Stimulated activated CD8-positive, alpha-beta memory T cell treated with anti-CD3 and anti-CD28 coated beads, Interleukin-12 subunit alpha, Interleukin-12 subunit beta, amount 100 ng/mL, for 4 hours (primary cell): ENCODE measurements around the gene MIPEP.
"Not testable (repeated sequence)": the region's sequence is repeated elsewhere in the genome, so short reads cannot be mapped to it uniquely, and the experiment has no call there.

Source experiments
- DNase-seq: peaks from one replicate; pipeline ENCODE4 v3.0.0-alpha.2; 2020; ENCODE audit warnings: low read depth

Gene MIPEP

DNA sequence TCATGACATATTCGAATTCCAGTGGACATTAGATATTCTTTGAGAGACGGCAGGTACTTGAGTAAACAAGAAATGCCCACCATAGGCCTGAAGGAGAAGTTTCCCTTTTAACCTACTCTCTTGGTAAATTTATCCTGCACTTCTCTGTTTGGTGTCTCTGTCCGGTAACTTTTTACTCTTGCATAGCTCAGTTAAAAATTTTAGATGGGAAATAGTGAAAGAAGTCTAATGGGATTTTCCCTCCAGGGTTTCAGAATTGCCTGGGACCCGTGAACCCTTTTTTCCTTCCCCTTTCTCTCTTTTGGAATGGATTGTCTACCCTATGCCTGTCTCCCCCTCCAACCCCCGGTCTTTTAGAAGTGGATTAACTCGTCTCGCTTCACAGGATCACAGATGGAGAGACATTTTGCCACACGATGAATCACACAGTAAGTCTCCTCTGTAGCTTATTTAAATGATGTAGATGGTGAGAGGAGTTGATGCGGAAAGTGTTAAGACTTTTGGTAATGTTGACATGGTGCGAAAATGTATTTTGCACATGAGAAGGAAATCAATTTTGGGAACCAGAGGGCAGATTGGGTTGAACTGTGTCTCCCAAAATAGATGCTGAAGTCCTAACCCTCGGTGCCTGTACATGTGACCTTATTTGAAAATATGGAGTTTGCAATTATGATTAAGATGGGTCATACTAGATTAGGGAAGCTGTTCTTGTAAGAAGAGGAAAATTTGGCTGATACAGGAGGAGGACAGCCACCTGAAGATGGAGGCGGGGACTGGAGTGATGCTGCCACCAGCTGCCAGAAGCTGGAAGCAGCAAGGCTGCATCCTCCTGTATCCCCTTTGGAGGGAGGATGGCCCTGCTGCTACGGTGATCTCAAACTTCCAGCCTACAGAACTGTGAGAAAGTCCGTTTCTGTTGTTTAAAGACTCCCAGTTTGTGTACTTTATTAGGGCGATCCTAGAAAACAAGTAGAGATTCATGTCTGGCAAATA lies 711 bp upstream of the MIPEP start:
- no peak for DNase-seq

DNA sequence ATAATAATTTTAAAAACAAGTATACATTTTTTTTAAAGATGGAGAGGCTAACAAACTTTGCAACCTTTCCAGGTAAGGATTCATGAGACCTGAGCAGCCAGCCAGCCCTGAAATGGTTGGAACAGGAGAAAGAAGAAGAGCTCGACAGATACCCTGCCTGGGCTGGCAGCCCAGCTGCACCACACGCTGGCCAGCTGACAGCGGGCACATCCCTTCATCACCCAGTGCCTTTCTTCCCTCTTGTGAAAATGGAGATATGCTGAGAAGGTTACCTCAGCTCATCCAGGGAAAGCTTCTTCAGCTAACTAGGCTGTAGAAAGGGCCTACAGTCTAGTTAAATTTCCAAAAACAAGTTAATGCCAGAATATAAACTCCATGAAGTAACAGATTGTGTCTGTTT lies 4.8 kb downstream of the MIPEP start:
- DNase-seq, result not testable (repeated sequence)

GRCh38 chr13:23883255-23883654 lies 5.9 kb downstream of the MIPEP start:
- DNase-seq, result no peak

DNA sequence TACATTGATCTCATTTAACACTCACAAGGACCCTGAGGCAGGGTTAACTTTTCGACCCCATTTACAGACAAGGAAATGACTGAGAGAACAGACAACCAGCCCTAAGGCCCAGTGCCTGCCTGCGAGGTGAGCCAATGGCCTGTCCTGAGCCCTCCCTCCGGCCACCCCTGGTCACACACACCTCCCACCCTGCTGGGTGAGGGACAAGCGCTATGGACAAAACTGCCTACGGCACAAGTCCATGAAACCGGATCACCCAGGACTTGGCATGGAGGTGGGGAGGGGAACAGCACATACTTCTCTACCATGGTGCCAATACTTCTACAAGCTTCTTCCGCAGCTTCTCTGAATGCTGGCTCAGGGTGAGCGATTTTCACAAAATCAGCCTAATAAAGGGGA lies 7.8 kb downstream of the MIPEP start:
- not testable (repeated sequence) for DNase-seq

DNA sequence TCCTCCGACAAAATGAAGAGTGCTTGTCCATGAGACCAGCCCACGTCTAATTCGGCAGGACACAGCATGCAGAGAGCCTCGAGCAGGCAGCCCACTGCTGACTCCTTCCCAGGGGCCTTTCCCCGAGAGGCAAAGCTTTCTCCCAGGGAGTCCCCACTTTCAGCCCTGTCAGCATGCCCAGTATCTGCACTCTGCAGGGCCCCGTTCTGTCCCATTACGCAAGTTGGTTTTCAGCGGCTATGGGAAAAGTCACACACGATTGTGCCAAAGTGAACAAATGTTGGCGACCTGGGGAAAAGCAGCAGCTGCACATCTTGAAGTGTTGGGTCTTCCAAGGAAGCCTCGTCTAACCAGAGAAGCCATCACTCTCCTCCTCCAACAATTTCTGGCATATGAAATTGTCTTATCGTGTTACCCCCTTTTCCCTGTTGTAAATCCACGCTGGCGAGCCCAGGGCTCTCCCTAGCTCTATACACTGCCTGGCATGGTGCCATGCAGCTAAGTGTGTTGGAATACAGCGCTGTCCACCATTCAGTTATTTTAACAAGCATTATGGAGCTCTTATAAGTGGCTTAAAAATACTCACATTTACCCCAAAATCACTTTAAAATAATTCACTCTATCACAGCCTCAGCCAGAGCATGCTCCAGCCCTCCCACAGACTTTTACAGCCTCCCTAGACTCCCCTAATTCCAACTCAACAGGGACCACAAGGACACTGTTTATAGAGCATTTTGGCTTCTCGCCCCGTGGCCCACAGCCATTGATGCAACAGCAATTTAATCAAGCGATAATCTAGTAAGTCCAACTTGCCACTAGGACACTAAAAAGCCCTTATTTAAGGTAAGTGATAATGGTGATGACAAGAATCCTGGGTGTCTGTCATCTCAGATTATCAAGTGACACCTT lies 8.5 kb downstream of the MIPEP start:
- DNase-seq, result not testable (repeated sequence)

- no peak for DNase-seq
Measured at GRCh38 chr13:23877286-23877685, 11.9 kb downstream of the MIPEP start.

GRCh38 chr13:23876265-23876664 lies 12.9 kb downstream of the MIPEP start:
- DNase-seq, result no peak

DNA sequence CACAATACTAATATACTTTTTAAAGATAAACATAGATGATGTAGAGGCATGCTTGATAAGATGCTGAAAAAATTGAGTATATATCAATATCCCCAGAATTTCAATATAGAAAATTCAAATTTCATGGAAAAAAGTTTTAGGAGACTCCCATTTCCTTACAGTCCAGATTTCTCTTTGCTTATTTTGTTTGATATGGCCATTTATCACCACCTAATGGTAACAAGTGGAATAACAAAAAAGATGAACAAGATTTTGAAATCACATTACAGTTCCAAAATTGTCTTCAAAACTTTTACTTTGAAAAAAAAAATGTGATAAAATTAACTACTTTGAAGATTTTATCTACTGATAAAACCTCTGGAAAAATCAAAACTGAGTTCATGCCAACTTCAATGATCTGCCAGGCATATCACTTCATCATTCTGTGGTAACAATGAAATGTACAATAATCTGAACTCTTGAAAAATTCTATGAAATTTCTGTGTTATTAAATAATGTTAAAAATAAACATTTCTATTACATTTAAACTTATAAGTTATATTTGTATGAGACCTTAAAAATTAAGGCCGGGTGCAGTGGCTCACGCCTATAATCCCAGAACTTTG lies 17.5 kb downstream of the MIPEP start:
- DNase-seq, result no peak

- DNase-seq, result no peak
Measured at GRCh38 chr13:23870356-23871140, 18.7 kb downstream of the MIPEP start.

DNA sequence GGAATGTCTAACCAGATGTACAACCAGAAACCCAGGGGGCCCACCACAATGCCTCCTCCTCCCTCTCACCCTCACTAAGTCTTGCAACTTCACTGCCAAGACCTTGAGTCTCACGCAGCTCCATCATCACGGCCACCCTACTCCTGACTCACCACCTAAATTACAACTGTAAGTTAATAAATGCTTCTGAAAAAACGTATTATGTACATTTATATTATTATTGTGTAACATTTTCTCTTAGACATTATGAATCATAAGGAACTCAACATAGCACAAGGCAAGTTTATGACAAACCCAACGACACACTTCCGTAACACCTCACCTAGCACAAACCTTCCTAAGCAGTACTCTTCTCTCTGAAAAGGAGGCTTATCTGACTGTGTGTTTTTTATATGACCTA lies 20.7 kb downstream of the MIPEP start:
- DNase-seq, result no peak

GRCh38 chr13:23867027-23867491 lies 22.1 kb downstream of the MIPEP start:
- no peak for DNase-seq

GRCh38 chr13:23866420-23867026 lies 22.7 kb downstream of the MIPEP start:
- no peak for DNase-seq

DNA sequence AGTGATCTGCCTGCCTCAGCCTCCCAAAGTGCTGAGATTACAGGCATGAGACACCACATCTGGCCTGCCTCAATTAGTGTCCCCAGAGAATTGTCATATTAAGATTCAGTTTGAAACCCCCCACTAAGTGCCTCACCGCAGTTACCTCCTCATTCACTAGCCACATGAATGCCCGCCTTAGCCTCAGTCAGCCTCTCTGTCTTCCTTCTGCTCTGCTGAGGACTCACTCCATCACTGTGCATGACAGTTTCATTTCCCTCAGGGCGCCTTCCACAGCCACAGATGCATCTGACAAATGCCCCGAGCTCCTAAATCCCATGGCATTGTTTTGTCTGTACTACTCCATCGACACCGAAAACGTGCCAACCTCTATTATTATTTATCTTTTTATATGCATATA lies 23.3 kb downstream of the MIPEP start:
- no peak for DNase-seq

GRCh38 chr13:23865026-23865425 lies 24.2 kb downstream of the MIPEP start:
- no peak for DNase-seq

DNA sequence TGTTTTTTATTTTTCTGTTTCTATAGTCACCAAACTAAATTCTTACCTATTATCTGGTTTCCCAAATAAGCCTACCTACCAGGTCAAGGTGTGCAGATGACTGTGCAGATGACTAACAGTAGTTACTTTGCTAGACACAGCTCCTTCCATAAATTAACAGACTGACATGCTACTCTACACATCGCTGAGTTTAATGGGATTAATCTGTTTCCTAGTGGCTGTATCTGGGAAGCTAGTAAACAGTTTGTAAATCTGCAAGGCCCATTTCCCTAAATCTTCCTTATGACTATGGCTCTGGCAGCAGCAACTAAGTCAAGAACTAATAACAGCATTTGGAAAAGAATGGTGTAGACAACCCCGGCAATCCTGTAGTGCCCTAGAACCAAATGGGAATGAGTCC lies 27.9 kb downstream of the MIPEP start:
- DNase-seq, result no peak

- DNase-seq, result no peak
Measured at GRCh38 chr13:23859904-23860303, 29.3 kb downstream of the MIPEP start.

- DNase-seq, result no peak
Measured at GRCh38 chr13:23859455-23859854, 29.7 kb downstream of the MIPEP start.

- DNase-seq, result no peak
Measured at GRCh38 chr13:23858546-23858945, 30.7 kb downstream of the MIPEP start.

DNA sequence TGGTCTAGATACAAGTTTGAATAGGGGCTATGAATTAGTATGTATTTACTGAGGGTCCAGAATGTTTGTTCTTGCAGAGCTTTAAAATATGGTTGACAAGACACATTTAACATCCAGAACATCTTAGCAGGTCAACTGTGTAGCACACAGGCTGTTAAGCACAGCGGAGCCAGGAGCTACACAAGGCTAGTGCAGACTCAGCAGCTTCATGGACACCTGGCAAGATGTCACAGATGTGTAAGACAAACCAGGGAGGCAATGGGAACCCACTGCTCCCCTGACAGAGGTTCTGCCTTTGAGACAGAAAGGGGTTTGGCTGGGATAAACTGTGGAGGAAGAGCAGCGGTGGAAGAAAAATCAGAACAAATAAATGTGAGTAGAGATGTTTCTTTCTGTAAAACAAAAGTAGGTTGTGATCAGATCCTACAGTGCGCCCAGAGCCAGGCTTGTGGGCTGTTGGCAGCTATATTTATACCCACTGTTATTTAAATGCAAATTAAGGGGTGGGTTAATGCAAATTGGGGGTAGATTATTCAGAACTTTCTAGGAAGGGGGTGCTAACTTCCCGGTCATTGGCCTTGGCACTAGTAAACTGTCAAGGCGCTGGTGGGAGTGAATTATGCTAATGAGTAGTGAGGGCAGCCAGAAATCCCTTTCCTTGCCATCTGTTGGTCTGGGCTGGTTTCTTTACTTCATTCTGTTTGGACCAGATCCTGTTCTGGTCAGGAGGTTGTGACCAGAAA lies 33.0 kb downstream of the MIPEP start:
- no peak for DNase-seq

- DNase-seq, result no peak
Measured at GRCh38 chr13:23855360-23855759, 33.8 kb downstream of the MIPEP start.
